Left lung (tissue), 10 donors: ENCODE results near the gene PGAP6. TPM values are rescaled to one million over a fixed set of nuclear protein-coding genes. Genes with fewer than 3 reads are reported as not detected.

ENCODE experiments used
- ATAC-seq: fragments of 200-7000 bp; cut with Tn5 transposase; one replicate; pipeline ENCODE4 v1.9.1; 2020; ENCODE audit warnings: moderate library complexity
- DNase-seq, 4 donors: peaks; one replicate each; pipeline ENCODE4 v3.0.0-alpha.2; 2013 to 2020
- H3K27ac ChIP-seq, 2 donors: fragments of 200-600 bp; sonication (generic) in 1 of 2; one replicate each; pipeline versions ENCODE4 v1.5.0 to v1.8.0; 2020 to 2021
- H3K27me3 ChIP-seq, 2 donors: fragments of 200-600 bp; sonication (generic) in 1 of 2; one replicate each; pipeline versions ENCODE4 v1.5.0 to v1.8.0; 2020 to 2021
- H3K36me3 ChIP-seq, 2 donors: fragments of 200-600 bp; sonication (generic) in 1 of 2; one replicate each; pipeline versions ENCODE4 v1.5.0 to v1.8.0; 2020 to 2021
- H3K4me1 ChIP-seq, 2 donors: fragments of 200-600 bp; one replicate each; pipeline ENCODE4 v1.8.0; 2021
- H3K4me3 ChIP-seq, 2 donors: fragments of 200-600 bp; sonication (generic) in 1 of 2; one replicate each; pipeline versions ENCODE4 v1.5.0 to v1.8.0; 2020 to 2021; ENCODE audit warnings: mild to moderate bottlenecking in 1 of 2
- H3K9me3 ChIP-seq, 2 donors: fragments of 200-600 bp; sonication (generic) in 1 of 2; one replicate each; pipeline versions ENCODE4 v1.5.0 to v1.8.0; 2020 to 2021
- CTCF ChIP-seq, 2 donors: fragments of 200-600 bp; sonication (generic) in 1 of 2; IDR thresholded peaks; one replicate each; pipeline versions ENCODE4 v1.5.0 to v1.8.0; 2021; ENCODE audit warnings: antibody characterized with exemption in 2 of 2
- intact Hi-C, 2 donors: fragments of 100-400 bp; cut with DNase I; formaldehyde crosslinking; loops; one replicate each; pipeline versions ENCODE4 v1.11.2 to v1.14.2; 2022
- polyA plus RNA-seq, 6 donors: library from polyadenylated mRNA; unstranded; fragments of 120-200 nt; gene quantifications; one replicate each; pipeline ENCODE4 v1.2.1, GENCODE V29; 2013; ENCODE audit not compliant: insufficient read length in 6 of 6
- total RNA-seq, 2 donors: library from RNA; stranded (reverse); fragmentation: NEBNext Ultra II Directional; extraction: Animal tissue kit (Norgen Biotek cat#: 25700); gene quantifications; one replicate each; pipeline ENCODE4 v1.2.1, GENCODE V29; 2021
- donor health status: DM: no; HTN: yes; CAD: no.
- donor health status: DM: no; HTN: no; CAD: no.

Gene PGAP6
- total and polyA plus RNA-seq, 8 donors, result 37.3 to 88.4 (median 43.9) TPM

- Histone ChIP-seq H3K4me1 (peaks cover 19 to 52% of the 10 kb centered on the region in 2 donors), H3K27ac (no peak overlapping the region), H3K4me3 (no peak overlapping the region), H3K9me3 (no peaks in the 10 kb centered on the region), H3K27me3 (no peaks in the 10 kb centered on the region), H3K36me3 (peaks cover 0 to 5% of the 10 kb centered on the region in 2 donors)
- DNase-seq (no peak), ATAC-seq (no peak)
- intact Hi-C loops, result no loop called here
- TF ChIP-seq CTCF (IDR thresholded peaks at IDR 0.05), result no peak
These were observed 57.7 kb downstream of the PGAP6 start for GRCh38 chr16:324201-324450.

DNA sequence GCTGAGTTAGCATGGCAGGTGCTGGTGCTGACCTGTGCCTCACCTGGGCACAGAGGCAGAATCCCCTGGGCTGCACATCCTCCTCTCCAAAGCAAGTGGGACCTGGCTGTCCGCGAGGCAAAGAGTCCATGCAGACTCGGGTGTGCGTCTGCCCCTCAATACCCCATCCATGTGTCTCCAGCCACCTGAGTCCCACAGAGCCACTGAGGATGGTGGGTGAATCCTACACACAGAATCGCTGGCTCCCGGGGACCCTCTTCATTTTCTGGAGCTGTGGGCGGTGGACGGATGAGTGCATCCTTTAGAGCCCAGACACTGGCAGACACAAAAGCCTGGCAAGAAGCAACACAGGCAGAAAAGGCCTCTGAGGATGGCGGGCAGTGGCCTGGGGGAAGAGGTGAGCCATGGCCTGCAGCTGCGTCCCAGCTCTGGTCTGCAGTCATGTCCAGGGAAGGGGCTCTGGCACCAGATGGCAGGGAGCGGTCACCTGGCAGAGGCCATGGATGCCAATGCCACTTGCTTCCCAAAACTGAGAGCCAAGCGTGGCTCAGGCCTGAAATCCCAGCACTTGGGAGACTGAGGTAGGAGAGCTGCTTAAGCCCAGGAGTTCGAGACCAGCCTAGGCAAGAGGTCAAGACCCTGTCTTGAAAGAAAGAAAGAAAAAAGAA lies 59.2 kb downstream of the PGAP6 start:
- no peak for DNase-seq
- TF ChIP-seq CTCF (IDR thresholded peaks at IDR 0.05), result no peak
- H3K27ac ChIP-seq, result no peak overlapping the region
- H3K27me3 ChIP-seq, result no peaks in the 10 kb centered on the region
- ATAC-seq, result no peak
- no peak overlapping the region for H3K4me3 ChIP-seq
- peaks cover 0 to 20% of the 10 kb centered on the region in 2 donors for H3K36me3 ChIP-seq
- intact Hi-C loops, result no loop called here
- H3K9me3 ChIP-seq, result no peaks in the 10 kb centered on the region
- H3K4me1 ChIP-seq, result peaks cover 12 to 40% of the 10 kb centered on the region in 2 donors

- peaks cover 2 to 29% of the 10 kb centered on the region in 2 donors for H3K4me1 ChIP-seq
- H3K27ac ChIP-seq, result no peak overlapping the region
- intact Hi-C loops, result no loop called here
- no peaks in the 10 kb centered on the region for H3K27me3 ChIP-seq
- no peak for ATAC-seq
- no peaks in the 10 kb centered on the region for H3K9me3 ChIP-seq
- DNase-seq, result no peak
- peaks cover 0 to 27% of the 10 kb centered on the region in 2 donors for H3K36me3 ChIP-seq
- H3K4me3 ChIP-seq, result no peak overlapping the region
- TF ChIP-seq CTCF (IDR thresholded peaks at IDR 0.05), result no peak
These were observed 60.2 kb downstream of the PGAP6 start for GRCh38 chr16:321532-321931.

Other genes starting within 250 kb of the PGAP6 start
- 10 to 100 TPM; 29.5 to 39.5 TPM for gene NPRL3, start 243.3 kb downstream of the PGAP6 start, total RNA-seq
- 10 to 100 TPM; 29.3 to 35.1 (median 33.4) TPM for gene NPRL3, start 243.3 kb downstream of the PGAP6 start, polyA plus RNA-seq
- not detected for gene HBZ, start 229.3 kb downstream of the PGAP6 start, total RNA-seq
- gene HBZ, start 229.3 kb downstream of the PGAP6 start, polyA plus RNA-seq, result 1 to 10 TPM in 5 of 6 donors, under 1 TPM in 1; 0.52 to 8.7 (median 4.2) TPM
- gene HBM, start 216.0 kb downstream of the PGAP6 start, total RNA-seq, result not detected
- gene HBM, start 216.0 kb downstream of the PGAP6 start, polyA plus RNA-seq, result 10 to 100 TPM in 2 of 6 donors, 1 to 10 TPM in 4; 2.8 to 12.6 (median 6.9) TPM
- gene HBA2, start 209.1 kb downstream of the PGAP6 start, total RNA-seq, result 100 to 1,000 TPM; 142 to 149 TPM
- gene HBA2, start 209.1 kb downstream of the PGAP6 start, polyA plus RNA-seq, result 1,000 to 10,000 TPM in 5 of 6 donors, 100 to 1,000 TPM in 1; 922 to 5,766 (median 2,352) TPM
- 100 to 1,000 TPM; 159 to 211 TPM for gene HBA1, start 205.3 kb downstream of the PGAP6 start, total RNA-seq
- 1,000 to 10,000 TPM in 4 of 6 donors, 100 to 1,000 TPM in 2; 599 to 3,734 (median 1,618) TPM for gene HBA1, start 205.3 kb downstream of the PGAP6 start, polyA plus RNA-seq
- not detected for gene HBQ1, start 201.5 kb downstream of the PGAP6 start, total RNA-seq
- 1 to 10 TPM in 3 of 6 donors, under 1 TPM in 3; 0.42 to 1.8 (median 1.1) TPM for gene HBQ1, start 201.5 kb downstream of the PGAP6 start, polyA plus RNA-seq
- gene LUC7L, start 152.5 kb downstream of the PGAP6 start, total RNA-seq, result 10 to 100 TPM; 55.5 to 62.7 TPM
- gene LUC7L, start 152.5 kb downstream of the PGAP6 start, polyA plus RNA-seq, result 100 to 1,000 TPM; 108 to 173 (median 149) TPM
- gene FAM234A, start 147.2 kb downstream of the PGAP6 start, total RNA-seq, result 10 to 100 TPM; 63.5 to 92.6 TPM
- 10 to 100 TPM; 49.7 to 61.5 (median 55.5) TPM for gene FAM234A, start 147.2 kb downstream of the PGAP6 start, polyA plus RNA-seq
- gene RGS11, start 106.0 kb downstream of the PGAP6 start, total RNA-seq, result 1 to 10 TPM; 3.9 to 8.3 TPM
- 1 to 10 TPM; 1.8 to 6.0 (median 3.7) TPM for gene RGS11, start 106.0 kb downstream of the PGAP6 start, polyA plus RNA-seq
- 1 to 10 TPM; 1.0 to 1.1 TPM for gene ARHGDIG, start 101.4 kb downstream of the PGAP6 start, total RNA-seq
- 1 to 10 TPM in 2 of 6 donors, under 1 TPM in 3, not detected in 1; 0.52 to 2.6 (median 0.97) TPM for gene ARHGDIG, start 101.4 kb downstream of the PGAP6 start, polyA plus RNA-seq
- under 1 TPM; 0.32 to 0.60 TPM for gene PDIA2, start 98.8 kb downstream of the PGAP6 start, total RNA-seq
- gene PDIA2, start 98.8 kb downstream of the PGAP6 start, polyA plus RNA-seq, result 1 to 10 TPM in 1 of 6 donors, under 1 TPM in 5; 0.29 to 1.2 (median 0.67) TPM
- gene AXIN1, start 29.3 kb downstream of the PGAP6 start, total RNA-seq, result 10 to 100 TPM; 21.7 to 22.7 TPM
- gene AXIN1, start 29.3 kb downstream of the PGAP6 start, polyA plus RNA-seq, result 10 to 100 TPM; 14.0 to 23.4 (median 17.5) TPM
- 10 to 100 TPM; 45.4 to 48.1 TPM for gene MRPL28, start 11.4 kb downstream of the PGAP6 start, total RNA-seq
- gene MRPL28, start 11.4 kb downstream of the PGAP6 start, polyA plus RNA-seq, result 10 to 100 TPM; 39.6 to 59.4 (median 48.5) TPM
- 10 to 100 TPM; 72.3 to 78.1 TPM for gene NME4, start 15.2 kb upstream of the PGAP6 start, total RNA-seq
- gene NME4, start 15.2 kb upstream of the PGAP6 start, polyA plus RNA-seq, result 100 to 1,000 TPM; 149 to 199 (median 168) TPM
- gene DECR2, start 19.9 kb upstream of the PGAP6 start, total RNA-seq, result 10 to 100 TPM; 14.4 to 17.1 TPM
- gene DECR2, start 19.9 kb upstream of the PGAP6 start, polyA plus RNA-seq, result 10 to 100 TPM; 10.3 to 25.1 (median 16.7) TPM
- gene RAB11FIP3, start 43.7 kb upstream of the PGAP6 start, total RNA-seq, result 10 to 100 TPM; 28.1 to 38.0 TPM
- gene RAB11FIP3, start 43.7 kb upstream of the PGAP6 start, polyA plus RNA-seq, result 10 to 100 TPM; 48.8 to 64.0 (median 56.7) TPM
- gene CAPN15, start 145.7 kb upstream of the PGAP6 start, total RNA-seq, result 10 to 100 TPM; 33.8 to 57.2 TPM
- 10 to 100 TPM; 16.7 to 45.3 (median 26.0) TPM for gene CAPN15, start 145.7 kb upstream of the PGAP6 start, polyA plus RNA-seq
- gene PRR35, start 178.4 kb upstream of the PGAP6 start, total RNA-seq, result not detected
- under 1 TPM in 1 of 6 donors, not detected in 5; 0.06 TPM for gene PRR35, start 178.4 kb upstream of the PGAP6 start, polyA plus RNA-seq
- gene NHLRC4, start 185.0 kb upstream of the PGAP6 start, total RNA-seq, result 1 to 10 TPM in 1 of 2 donors, under 1 TPM in 1; 0.99 to 2.0 TPM
- gene NHLRC4, start 185.0 kb upstream of the PGAP6 start, polyA plus RNA-seq, result 1 to 10 TPM; 2.2 to 3.4 (median 3.1) TPM
- 10 to 100 TPM; 51.0 to 68.5 TPM for gene PIGQ, start 188.0 kb upstream of the PGAP6 start, total RNA-seq
- gene PIGQ, start 188.0 kb upstream of the PGAP6 start, polyA plus RNA-seq, result 10 to 100 TPM; 32.9 to 46.2 (median 36.8) TPM
- gene RAB40C, start 208.1 kb upstream of the PGAP6 start, total RNA-seq, result 10 to 100 TPM; 32.1 to 32.9 TPM
- gene RAB40C, start 208.1 kb upstream of the PGAP6 start, polyA plus RNA-seq, result 10 to 100 TPM; 17.6 to 31.1 (median 22.4) TPM
- 1 to 10 TPM in 1 of 2 donors, under 1 TPM in 1; 0.58 to 1.4 TPM for gene WFIKKN1, start 249.0 kb upstream of the PGAP6 start, total RNA-seq
- under 1 TPM; 0.11 to 0.85 (median 0.41) TPM for gene WFIKKN1, start 249.0 kb upstream of the PGAP6 start, polyA plus RNA-seq